Endothelial cell of umbilical vein (primary cell): Measurements from ENCODE around the gene SAMMSON. TPM values are rescaled to one million over a fixed set of nuclear protein-coding genes. Genes with fewer than 3 reads are reported as not detected.

Source experiments
- BruUV-seq: library from RNA; stranded (reverse); fragments of 400-500 nt; replicated peaks from 2 replicates; lab custom pipeline; 2021; lab: Mats Ljungman, UMichigan
- CTCF ChIA-PET: fragments of 300-600, 350-600 bp; sonication (Branson Sonifier 250); formaldehyde crosslinking; loops from one replicate; lab custom pipeline; 2021; ENCODE audit warnings: antibody characterized with exemption, inconsistent platforms; lab: Charles Lee
- POLR2A ChIA-PET: fragments of 300-600, 350-600 bp; sonication (Branson Sonifier 250); formaldehyde crosslinking; loops from one replicate; lab custom pipeline; 2021; ENCODE audit warnings: antibody characterized with exemption, inconsistent platforms; lab: Charles Lee
- DNase-seq: peaks from one replicate; pipeline ENCODE4 v3.0.0-alpha.2; 2011; ENCODE audit warnings: low read depth, low spot score
- FAIRE-seq: peaks from 2 replicates; lab custom pipeline; 2011; peaks lifted over from hg19 to GRCh38; lab: Jason Lieb, UNC
- H2AFZ ChIP-seq: 2 replicates; pipeline ENCODE4 v1.6.0; 2012; ENCODE audit warnings: low read depth, low read length, control low read depth, inconsistent platforms
- H3K27ac ChIP-seq: 2 replicates; pipeline ENCODE4 v1.5.1; 2011; ENCODE audit warnings: low read depth, mild to moderate bottlenecking, control low read depth, low read length, moderate library complexity; ENCODE audit not compliant: insufficient read depth
- H3K27me3 ChIP-seq, 2 experiments: 2 replicates each; pipeline versions ENCODE4 v1.6.0 to v1.6.1; 2011; ENCODE audit warnings: low read length in 2 of 2, mixed read lengths in 1 of 2; ENCODE audit not compliant: control insufficient read depth in 2 of 2, insufficient read depth in 2 of 2
- H3K36me3 ChIP-seq, 2 experiments: 2 replicates in 1 of 2; 3 replicates in 1 of 2; pipeline ENCODE4 v1.5.1; 2011; ENCODE audit warnings: low read length in 2 of 2, mild to moderate bottlenecking in 1 of 2, moderate library complexity in 1 of 2; ENCODE audit not compliant: control insufficient read depth in 2 of 2, insufficient read depth in 2 of 2; ENCODE audit errors: extremely low read depth in 1 of 2
- H3K4me1 ChIP-seq: 3 replicates; pipeline ENCODE4 v1.5.1; 2011; ENCODE audit warnings: mild to moderate bottlenecking, low read length; ENCODE audit not compliant: control insufficient read depth, insufficient read depth; ENCODE audit errors: extremely low read depth
- H3K4me2 ChIP-seq: 2 replicates; pipeline ENCODE4 v1.6.1; 2011; ENCODE audit warnings: low read length, control low read depth, mixed read lengths; ENCODE audit not compliant: insufficient read depth
- H3K4me3 ChIP-seq, 3 experiments: fragments of 200-600 bp in 1 of 3; sonication (generic), shearing (Covaris generic) in 1 of 3; replicated peaks in 1 of 3; 2 replicates each; pipeline ENCODE4 v1.5.1; 2011 to 2016; ENCODE audit warnings: control low read depth in 3 of 3, low read length in 3 of 3, mild to moderate bottlenecking in 2 of 3, inconsistent platforms in 1 of 3, low read depth in 1 of 3, moderate library complexity in 1 of 3; ENCODE audit not compliant: insufficient read depth in 1 of 3
- H3K79me2 ChIP-seq: 2 replicates; pipeline ENCODE4 v1.6.0; 2012; ENCODE audit warnings: low read length, inconsistent platforms; ENCODE audit not compliant: control insufficient read depth, insufficient read depth
- H3K9ac ChIP-seq: replicated peaks from 2 replicates; pipeline ENCODE3; 2011; ENCODE audit warnings: low read length, control low read depth; ENCODE audit not compliant: insufficient read depth; ENCODE audit errors: extremely low read depth
- H3K9me1 ChIP-seq: replicated peaks from 3 replicates; pipeline ENCODE4 v1.6.0; 2011; ENCODE audit warnings: mild to moderate bottlenecking, low read length; ENCODE audit not compliant: control insufficient read depth, insufficient read depth; ENCODE audit errors: extremely low read depth
- H3K9me3 ChIP-seq: replicated peaks from 2 replicates; pipeline ENCODE4 v1.5.1; 2012; ENCODE audit warnings: low read length, inconsistent platforms; ENCODE audit not compliant: control insufficient read depth, insufficient read depth
- H4K20me1 ChIP-seq: replicated peaks from 2 replicates; pipeline ENCODE3; 2011; ENCODE audit warnings: mild to moderate bottlenecking, low read length; ENCODE audit not compliant: control insufficient read depth, insufficient read depth; ENCODE audit errors: extremely low read depth
- EZH2 ChIP-seq: IDR thresholded peaks from 2 replicates; pipeline ENCODE4 v1.6.1; 2012; ENCODE audit warnings: borderline replicate concordance, low read depth, mild to moderate bottlenecking, moderate library complexity, low read length, inconsistent platforms; ENCODE audit not compliant: severe bottlenecking
- FOS ChIP-seq: IDR thresholded peaks from 2 replicates; pipeline ENCODE4 v1.6.1; 2011; ENCODE audit warnings: mild to moderate bottlenecking, low read length, moderate library complexity, borderline replicate concordance; ENCODE audit not compliant: insufficient read depth
- GATA2 ChIP-seq: IDR thresholded peaks from 2 replicates; pipeline ENCODE4 v1.7.0; 2011; ENCODE audit warnings: low read depth, mild to moderate bottlenecking, moderate library complexity, mixed read lengths, low read length; ENCODE audit not compliant: insufficient read length, insufficient read depth
- JUN ChIP-seq: IDR thresholded peaks from 2 replicates; pipeline ENCODE4 v1.6.1; 2011; ENCODE audit warnings: borderline replicate concordance, low read depth; ENCODE audit not compliant: insufficient read length, insufficient read depth
- MYC ChIP-seq: IDR thresholded peaks from one replicate; pipeline ENCODE4 v1.6.1; 2011; ENCODE audit warnings: mild to moderate bottlenecking, low read depth, low read length
- POLR2A ChIP-seq: IDR thresholded peaks from 2 replicates; pipeline ENCODE4 v1.6.1; 2012; ENCODE audit warnings: low read depth, mild to moderate bottlenecking, control low read depth, low read length
- POLR2AphosphoS5 ChIP-seq: IDR thresholded peaks from 2 replicates; pipeline ENCODE4 v1.6.1; 2012; ENCODE audit warnings: low read depth, mild to moderate bottlenecking, control low read depth, low read length, moderate library complexity; ENCODE audit not compliant: insufficient read depth
- dilution Hi-C: fragments of 300-500 bp; cut with MboI; formaldehyde crosslinking; loops from one replicate; pipeline ENCODE4 v1.15.0; 2019; ENCODE audit warnings: low sequenced_read_pairs; ENCODE audit not compliant: extremely low pct_ligation_motif_present
- intact Hi-C: fragments of 100-400 bp; cut with micrococcal nuclease; formaldehyde crosslinking; loops from one replicate; pipeline ENCODE4 v1.10.0; 2022
- polyA plus RNA-seq, 4 experiments: library from polyadenylated mRNA; depleted of rRNA in 3 of 4; stranded (reverse) in 3 of 4; unstranded in 1 of 4; fragments of >200 nt; gene quantifications; 2 replicates each; pipeline versions ENCODE4 v1.2.1 to v1.2.3, GENCODE V29; 2011 to 2012; ENCODE audit warnings: missing spikeins in 1 of 4
- total RNA-seq: library from RNA; stranded (reverse); gene quantifications from 2 replicates; pipeline ENCODE4 v1.2.3, GENCODE V29; 2021
- TF ChIP-seq, protein P1 (sequence below): IDR thresholded peaks from 2 replicates; pipeline ENCODE4 v1.6.1; 2011; ENCODE audit not compliant: insufficient read depth, insufficient read length
- TF ChIP-seq, protein P2 (sequence below), 2 donors: IDR thresholded peaks; 1 replicate in 1 of 2; 2 replicates in 1 of 2; pipeline ENCODE4 v1.5.1; 2011; ENCODE audit warnings: low read length in 2 of 2, mild to moderate bottlenecking in 2 of 2, moderate library complexity in 2 of 2, control low read depth in 1 of 2, inconsistent platforms in 1 of 2, low read depth in 1 of 2; ENCODE audit not compliant: insufficient read depth in 1 of 2; ENCODE audit errors: extremely low read depth in 1 of 2

The SAMMSON gene
- total and polyA plus RNA-seq, 2 donors (not counting 3 experiments of a cell fraction or from before 2014, with no cell fraction given) = not detected

DNA sequence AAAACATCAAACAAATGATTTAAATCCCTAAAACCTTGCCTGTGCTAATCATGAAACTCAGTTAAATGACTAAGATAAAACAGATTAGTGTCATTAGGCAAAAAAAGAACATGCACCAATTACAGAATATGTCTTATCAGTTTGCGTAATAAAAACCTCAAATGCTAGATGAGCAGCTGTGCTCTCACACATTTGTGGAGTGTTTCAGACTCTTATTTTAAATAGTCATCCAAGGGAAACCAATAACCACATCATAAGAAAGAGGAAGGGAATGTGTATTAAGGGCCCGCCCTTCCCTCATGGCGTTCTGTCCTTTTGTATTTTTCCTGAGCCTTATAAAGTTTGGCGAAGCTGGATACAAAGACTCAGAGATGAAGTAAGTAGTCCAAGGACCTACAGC, 6.6 kb downstream of the SAMMSON start:
- Histone ChIP-seq H4K20me1 (no peaks in the 10 kb centered on the region), H3K9me1 (no peaks in the 10 kb centered on the region), H3K36me3 (no peaks in the 10 kb centered on the region), H3K9ac (no peak overlapping the region), H3K4me3 (no peak overlapping the region), H3K79me2 (no peaks in the 10 kb centered on the region), H3K4me2 (no peak overlapping the region), H3K4me1 (no peaks in the 10 kb centered on the region), H2AFZ (no peak overlapping the region), H3K9me3 (no peaks in the 10 kb centered on the region), H3K27ac (no peak overlapping the region), H3K27me3 (no peaks in the 10 kb centered on the region)
- DNase-seq (no peak), FAIRE-seq (no peak)
- ChIA-PET POLR2A (no interaction called here), CTCF (no interaction called here)
- dilution Hi-C loops (no loop called here), intact Hi-C loops (no loop called here)
- no TSS peak for BruUV-seq
- no peak for TF ChIP-seq FOS
- TF ChIP-seq JUN = no peak
- TF ChIP-seq POLR2AphosphoS5 = no peak
- TF ChIP-seq EZH2 = no peak
- TF ChIP-seq, protein P1, sequence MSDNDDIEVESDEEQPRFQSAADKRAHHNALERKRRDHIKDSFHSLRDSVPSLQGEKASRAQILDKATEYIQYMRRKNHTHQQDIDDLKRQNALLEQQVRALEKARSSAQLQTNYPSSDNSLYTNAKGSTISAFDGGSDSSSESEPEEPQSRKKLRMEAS = no peak
- TF ChIP-seq, protein P2, sequence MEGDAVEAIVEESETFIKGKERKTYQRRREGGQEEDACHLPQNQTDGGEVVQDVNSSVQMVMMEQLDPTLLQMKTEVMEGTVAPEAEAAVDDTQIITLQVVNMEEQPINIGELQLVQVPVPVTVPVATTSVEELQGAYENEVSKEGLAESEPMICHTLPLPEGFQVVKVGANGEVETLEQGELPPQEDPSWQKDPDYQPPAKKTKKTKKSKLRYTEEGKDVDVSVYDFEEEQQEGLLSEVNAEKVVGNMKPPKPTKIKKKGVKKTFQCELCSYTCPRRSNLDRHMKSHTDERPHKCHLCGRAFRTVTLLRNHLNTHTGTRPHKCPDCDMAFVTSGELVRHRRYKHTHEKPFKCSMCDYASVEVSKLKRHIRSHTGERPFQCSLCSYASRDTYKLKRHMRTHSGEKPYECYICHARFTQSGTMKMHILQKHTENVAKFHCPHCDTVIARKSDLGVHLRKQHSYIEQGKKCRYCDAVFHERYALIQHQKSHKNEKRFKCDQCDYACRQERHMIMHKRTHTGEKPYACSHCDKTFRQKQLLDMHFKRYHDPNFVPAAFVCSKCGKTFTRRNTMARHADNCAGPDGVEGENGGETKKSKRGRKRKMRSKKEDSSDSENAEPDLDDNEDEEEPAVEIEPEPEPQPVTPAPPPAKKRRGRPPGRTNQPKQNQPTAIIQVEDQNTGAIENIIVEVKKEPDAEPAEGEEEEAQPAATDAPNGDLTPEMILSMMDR (IDR thresholded peaks at IDR 0.05; ENCODE audit: extremely low read depth in 1 of 2, insufficient read depth in 1 of 2, low read depth in 1 of 2, low read length in 2 of 2) = no peak
- no peak for TF ChIP-seq GATA2
- no peak for TF ChIP-seq POLR2A
- TF ChIP-seq MYC = no peak
